ENCODE results near the gene HOXB2. TPM values are rescaled to one million over a fixed set of nuclear protein-coding genes. Genes with fewer than 3 reads are reported as not detected.

Gene HOXB2
- total RNA-seq, 1 donor from 2014 or later = 15.2 TPM

GRCh38 chr17:48499248-48499647 is 45.7 kb downstream of the HOXB2 start:
- no peaks in the 10 kb centered on the region for H3K9me3 Mint-ChIP-seq (ENCODE audit: low read depth)
- peaks cover 85% of the 10 kb centered on the region for H3K27me3 Mint-ChIP-seq
- DNase-seq (ENCODE audit: low spot score, unreplicated experiment) = no peak
- H3K4me1 Mint-ChIP-seq (ENCODE audit: low read depth) = peaks cover 11% of the 10 kb centered on the region
- no peak overlapping the region for H3K4me3 Mint-ChIP-seq (ENCODE audit: low read depth)
- TF ChIP-seq CTCF (IDR thresholded peaks at IDR 0.05; ENCODE audit: unreplicated experiment) = no peak
- H3K27ac Mint-ChIP-seq = no peak overlapping the region
- H3K36me3 Mint-ChIP-seq (ENCODE audit: insufficient read depth) = no peaks in the 10 kb centered on the region

- H3K27ac Mint-ChIP-seq = peak overlapping the region; percentile 39
- no peak overlapping the region for H3K4me3 Mint-ChIP-seq (ENCODE audit: low read depth)
- peaks cover 82% of the 10 kb centered on the region for H3K27me3 Mint-ChIP-seq
- DNase-seq (ENCODE audit: low spot score, unreplicated experiment) = no peak
- no peaks in the 10 kb centered on the region for H3K36me3 Mint-ChIP-seq (ENCODE audit: insufficient read depth)
- H3K9me3 Mint-ChIP-seq (ENCODE audit: low read depth) = no peaks in the 10 kb centered on the region
- peaks cover 11% of the 10 kb centered on the region for H3K4me1 Mint-ChIP-seq (ENCODE audit: low read depth)
- TF ChIP-seq CTCF (IDR thresholded peaks at IDR 0.05; ENCODE audit: unreplicated experiment) = no peak
Measured at GRCh38 chr17:48498164-48498850, 46.6 kb downstream of the HOXB2 start.

GRCh38 chr17:48497103-48497502 is 47.8 kb downstream of the HOXB2 start:
- H3K36me3 Mint-ChIP-seq (ENCODE audit: insufficient read depth) = no peaks in the 10 kb centered on the region
- peaks cover 76% of the 10 kb centered on the region for H3K27me3 Mint-ChIP-seq
- H3K4me1 Mint-ChIP-seq (ENCODE audit: low read depth) = peaks cover 13% of the 10 kb centered on the region
- H3K27ac Mint-ChIP-seq = no peak overlapping the region
- no peak for TF ChIP-seq CTCF (IDR thresholded peaks at IDR 0.05; ENCODE audit: unreplicated experiment)
- H3K9me3 Mint-ChIP-seq (ENCODE audit: low read depth) = no peaks in the 10 kb centered on the region
- H3K4me3 Mint-ChIP-seq (ENCODE audit: low read depth) = no peak overlapping the region
- DNase-seq (ENCODE audit: low spot score, unreplicated experiment) = no peak

GRCh38 chr17:48494335-48494734 is 50.6 kb downstream of the HOXB2 start:
- Mint-ChIP-seq H3K27ac (no peak overlapping the region), H3K4me1 (ENCODE audit: low read depth) (peaks cover 22% of the 10 kb centered on the region), H3K36me3 (ENCODE audit: insufficient read depth) (no peaks in the 10 kb centered on the region), H3K27me3 (peaks cover 61% of the 10 kb centered on the region), H3K4me3 (ENCODE audit: low read depth) (no peak overlapping the region), H3K9me3 (ENCODE audit: low read depth) (no peaks in the 10 kb centered on the region)
- TF ChIP-seq CTCF (IDR thresholded peaks at IDR 0.05; ENCODE audit: unreplicated experiment) = no peak
- DNase-seq (ENCODE audit: low spot score, unreplicated experiment) = no peak

Other genes starting within 250 kb of the HOXB2 start
- gene SKAP1, start 114.9 kb downstream of the HOXB2 start, total RNA-seq = 0.69 and 1.0 TPM in 2 replicates
- gene HOXB1, start 14.1 kb downstream of the HOXB2 start, total RNA-seq = 0.96 and 2.2 TPM in 2 replicates
- 3.4 and 6.0 TPM in 2 replicates for gene HOXB4, start 33.2 kb upstream of the HOXB2 start, total RNA-seq
- gene HOXB3, start 45.1 kb upstream of the HOXB2 start, total RNA-seq = 19.4 and 32.1 TPM in 2 replicates
- 2.1 and 5.6 TPM in 2 replicates for gene HOXB5, start 48.7 kb upstream of the HOXB2 start, total RNA-seq
- gene HOXB6, start 59.9 kb upstream of the HOXB2 start, total RNA-seq = 0.96 and 3.1 TPM in 2 replicates
- gene HOXB7, start 65.9 kb upstream of the HOXB2 start, total RNA-seq = 0.55 and 1.5 TPM in 2 replicates
- gene HOXB8, start 70.2 kb upstream of the HOXB2 start, total RNA-seq = 1.1 and 3.7 TPM in 2 replicates
- 0.18 TPM in 1 of 2 replicates, not detected in the other for gene HOXB9, start 81.2 kb upstream of the HOXB2 start, total RNA-seq
- gene PRAC1, start 177.4 kb upstream of the HOXB2 start, total RNA-seq = not detected in 2 replicates
- gene PRAC2, start 178.1 kb upstream of the HOXB2 start, total RNA-seq = not detected in 2 replicates
- gene HOXB13, start 183.6 kb upstream of the HOXB2 start, total RNA-seq = not detected in 2 replicates

Measured in progenitor cell of endocrine pancreas (in vitro differentiated cells).